GM12872 (cell line): ENCODE results near the gene ASIC4.

Source experiments
- TF ChIP-seq, protein P1 (sequence below): IDR thresholded peaks from 3 replicates; pipeline ENCODE4 v1.5.1; 2011; ENCODE audit warnings: low read depth, mild to moderate bottlenecking, low read length, moderate library complexity; ENCODE audit not compliant: insufficient read depth

The ASIC4 gene

GRCh38 chr2:219514836-219515235, 554 bp downstream of the ASIC4 start:
- TF ChIP-seq, protein P1, sequence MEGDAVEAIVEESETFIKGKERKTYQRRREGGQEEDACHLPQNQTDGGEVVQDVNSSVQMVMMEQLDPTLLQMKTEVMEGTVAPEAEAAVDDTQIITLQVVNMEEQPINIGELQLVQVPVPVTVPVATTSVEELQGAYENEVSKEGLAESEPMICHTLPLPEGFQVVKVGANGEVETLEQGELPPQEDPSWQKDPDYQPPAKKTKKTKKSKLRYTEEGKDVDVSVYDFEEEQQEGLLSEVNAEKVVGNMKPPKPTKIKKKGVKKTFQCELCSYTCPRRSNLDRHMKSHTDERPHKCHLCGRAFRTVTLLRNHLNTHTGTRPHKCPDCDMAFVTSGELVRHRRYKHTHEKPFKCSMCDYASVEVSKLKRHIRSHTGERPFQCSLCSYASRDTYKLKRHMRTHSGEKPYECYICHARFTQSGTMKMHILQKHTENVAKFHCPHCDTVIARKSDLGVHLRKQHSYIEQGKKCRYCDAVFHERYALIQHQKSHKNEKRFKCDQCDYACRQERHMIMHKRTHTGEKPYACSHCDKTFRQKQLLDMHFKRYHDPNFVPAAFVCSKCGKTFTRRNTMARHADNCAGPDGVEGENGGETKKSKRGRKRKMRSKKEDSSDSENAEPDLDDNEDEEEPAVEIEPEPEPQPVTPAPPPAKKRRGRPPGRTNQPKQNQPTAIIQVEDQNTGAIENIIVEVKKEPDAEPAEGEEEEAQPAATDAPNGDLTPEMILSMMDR = no peak

- TF ChIP-seq, protein P1 = no peak
Observed at GRCh38 chr2:219515874-219516629, 1.8 kb downstream of the ASIC4 start.

GRCh38 chr2:219516888-219517287, 2.6 kb downstream of the ASIC4 start:
- TF ChIP-seq, protein P1 = no peak

DNA sequence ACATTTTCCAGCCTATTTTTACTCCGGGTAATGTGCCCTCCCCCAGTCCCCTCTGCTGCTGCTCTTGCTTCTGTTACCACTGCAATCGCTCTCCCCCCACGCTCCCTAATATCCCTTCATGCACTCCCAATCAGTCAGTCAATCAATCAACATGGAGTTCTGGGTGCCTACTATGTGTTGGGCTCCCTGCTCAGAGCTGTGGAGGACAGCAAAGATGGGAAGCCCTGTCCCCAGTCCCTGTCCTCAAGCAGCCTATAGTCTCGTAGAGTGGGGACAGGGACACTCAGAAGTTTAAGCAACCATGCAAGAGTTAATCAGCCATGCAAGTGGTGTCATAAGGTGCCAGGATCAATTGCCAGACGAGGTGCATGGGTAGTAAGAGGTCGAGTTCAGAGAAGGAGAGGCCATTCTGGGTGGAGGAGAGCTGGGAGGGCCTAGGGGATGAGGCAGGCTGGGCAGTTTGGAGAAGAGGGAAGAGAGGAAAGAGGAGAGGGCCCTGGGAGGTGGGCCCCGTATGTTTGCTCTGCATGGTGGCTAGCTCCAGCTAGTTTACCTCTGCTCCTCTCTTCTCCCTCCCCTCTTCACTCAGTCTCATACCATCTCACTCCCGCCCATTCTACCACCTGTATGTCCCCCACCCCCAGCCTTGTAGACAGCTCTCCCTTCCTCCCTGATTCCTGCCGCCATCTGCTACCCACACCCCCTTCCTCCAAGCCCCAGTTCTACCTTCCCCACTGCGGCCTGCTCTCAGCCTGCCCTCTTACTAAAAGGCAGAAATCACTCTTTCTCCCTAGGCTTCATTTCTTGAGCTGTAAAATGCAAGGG, 3.9 kb downstream of the ASIC4 start:
- TF ChIP-seq, protein P1 = no peak

GRCh38 chr2:219519526-219519916, 5.2 kb downstream of the ASIC4 start:
- TF ChIP-seq, protein P1 = no peak

DNA sequence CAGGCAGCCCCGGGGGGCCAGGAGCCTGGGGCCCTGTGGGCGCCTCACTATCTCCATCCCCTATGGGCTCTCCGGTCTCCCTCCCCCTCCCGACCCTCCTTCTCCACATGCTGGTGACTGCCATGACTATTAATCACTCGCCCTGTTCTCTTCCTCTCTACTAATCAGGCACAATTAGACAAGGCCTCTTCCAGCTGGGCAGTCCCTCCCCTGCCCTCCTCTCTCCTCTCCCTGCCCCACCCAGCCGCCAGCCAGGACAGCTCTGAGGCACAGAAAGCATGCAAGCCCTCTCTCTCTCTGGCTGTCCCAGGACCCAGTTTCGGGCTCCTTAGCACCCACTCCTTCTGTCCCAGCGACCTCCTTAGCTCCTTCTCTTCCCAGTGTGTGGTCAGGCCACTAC, 5.8 kb downstream of the ASIC4 start:
- TF ChIP-seq, protein P1 = no peak

DNA sequence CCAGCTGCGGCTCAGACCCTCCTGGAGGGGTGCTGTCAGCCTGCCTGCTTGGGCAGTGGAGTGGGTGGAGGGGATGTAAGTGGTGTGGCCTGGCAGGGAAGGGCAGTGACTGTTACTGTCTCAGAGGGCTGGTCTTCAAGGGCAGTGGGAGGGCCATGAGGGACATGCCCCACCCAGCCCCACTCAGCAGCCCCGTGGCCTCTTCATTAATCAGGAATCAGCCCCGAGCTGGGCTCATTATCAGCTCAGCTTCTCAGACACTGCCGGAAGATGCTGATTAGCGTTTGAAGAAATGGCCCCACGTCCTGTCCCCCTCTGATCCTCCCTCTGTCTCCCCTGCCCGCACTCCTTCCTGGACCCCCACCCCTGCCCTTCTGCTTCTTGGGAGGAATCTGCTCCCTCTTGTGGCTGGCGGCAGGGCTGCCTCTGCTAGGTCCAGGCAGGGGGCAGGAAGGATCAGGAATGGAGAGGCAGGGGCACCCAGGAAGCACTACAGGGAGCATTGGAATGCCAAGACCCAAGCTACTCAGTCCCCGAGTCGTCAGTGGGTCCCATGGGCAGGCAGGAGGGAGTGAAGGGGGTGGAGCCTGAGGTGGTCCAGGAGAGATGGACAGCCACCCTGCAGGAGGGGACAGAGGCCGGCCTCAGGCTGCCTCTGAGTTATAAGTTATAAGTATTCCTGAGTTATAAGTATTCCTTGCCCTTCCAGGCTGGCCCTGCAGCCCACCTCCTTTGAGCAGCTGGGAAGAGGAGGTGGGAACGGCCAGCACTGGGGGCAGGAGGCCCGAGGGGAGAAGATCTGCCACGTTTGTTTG, 7.0 kb downstream of the ASIC4 start:
- TF ChIP-seq, protein P1 = peak; percentile 31; the same call in 1 of the 3 replicates
